HG03139 (cell line): ENCODE measurements around the gene CACNA1I.

Source experiments
- ATAC-seq: cut with Tn5 transposase; IDR thresholded peaks from one replicate; pipeline ENCODE4 v1.9.1; 2021; ENCODE audit not compliant: unreplicated experiment

Gene CACNA1I

GRCh38 chr22:39686776-39687525 is 116.4 kb downstream of the CACNA1I start:
- no peak for ATAC-seq

- no peak for ATAC-seq
These were observed 117.7 kb downstream of the CACNA1I start for GRCh38 chr22:39688186-39688785.

GRCh38 chr22:39689421-39689820 is 118.9 kb downstream of the CACNA1I start:
- ATAC-seq: no peak

- no peak for ATAC-seq
These were observed 120.5 kb downstream of the CACNA1I start for GRCh38 chr22:39690881-39691605.

- no peak for ATAC-seq
These were observed 123.5 kb downstream of the CACNA1I start for GRCh38 chr22:39693943-39694500.

- ATAC-seq: no peak
These were observed 127.4 kb downstream of the CACNA1I start for GRCh38 chr22:39697790-39698430.

- no peak for ATAC-seq
These were observed 129.2 kb downstream of the CACNA1I start for GRCh38 chr22:39699631-39700360.

- ATAC-seq: no peak
These were observed 130.0 kb downstream of the CACNA1I start for GRCh38 chr22:39700565-39700964.

GRCh38 chr22:39703091-39703490 is 132.5 kb downstream of the CACNA1I start:
- no peak for ATAC-seq

- ATAC-seq: no peak
These were observed 133.5 kb downstream of the CACNA1I start for GRCh38 chr22:39703928-39704639.

- ATAC-seq: no peak
These were observed 134.8 kb downstream of the CACNA1I start for GRCh38 chr22:39705386-39705785.

GRCh38 chr22:39706376-39707140 is 136.0 kb downstream of the CACNA1I start:
- ATAC-seq: no peak

- ATAC-seq: no peak
These were observed 136.8 kb downstream of the CACNA1I start for GRCh38 chr22:39707351-39707750.

- ATAC-seq: no peak
These were observed 137.3 kb downstream of the CACNA1I start for GRCh38 chr22:39707816-39708215.

GRCh38 chr22:39710380-39711150 is 140.0 kb downstream of the CACNA1I start:
- ATAC-seq: no peak

GRCh38 chr22:39712081-39712480 is 141.5 kb downstream of the CACNA1I start:
- ATAC-seq: no peak

- ATAC-seq: no peak
These were observed 142.4 kb downstream of the CACNA1I start for GRCh38 chr22:39712751-39713525.
